ENCODE results near the gene ADD3. TPM values are rescaled to one million over a fixed set of nuclear protein-coding genes. Genes with fewer than 3 reads are reported as not detected.

The ADD3 gene
- total and polyA plus RNA-seq, 2 donors from 2014 or later, result 56.9 to 79.2 TPM

DNA sequence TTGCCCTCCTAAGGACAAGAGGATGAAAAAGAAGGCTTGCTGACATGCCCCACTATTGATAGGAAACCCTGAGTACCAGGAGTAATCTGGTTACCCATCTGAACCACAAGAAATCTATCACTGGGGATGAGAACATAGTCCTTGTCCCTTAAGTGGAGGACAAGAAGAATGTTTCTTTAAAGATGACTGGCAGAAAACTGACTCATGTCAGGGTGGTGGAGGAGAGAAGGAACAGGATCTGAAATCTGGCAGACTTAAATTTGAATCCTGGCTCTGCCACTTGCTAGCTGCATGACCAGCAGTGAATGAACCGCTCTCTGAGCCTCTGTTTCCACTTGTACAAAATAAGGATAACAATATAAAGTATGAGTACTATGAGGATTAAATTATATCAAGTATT is 45.5 kb upstream of the ADD3 start:
- no peak overlapping the region for H3K9ac ChIP-seq (ENCODE audit: low read length in 3 of 3)
- H3K36me3 ChIP-seq (ENCODE audit: control insufficient read depth in 2 of 3, insufficient read depth in 3 of 3, low read length in 3 of 3), result no peaks in the 10 kb centered on the region
- TF ChIP-seq, protein P1, sequence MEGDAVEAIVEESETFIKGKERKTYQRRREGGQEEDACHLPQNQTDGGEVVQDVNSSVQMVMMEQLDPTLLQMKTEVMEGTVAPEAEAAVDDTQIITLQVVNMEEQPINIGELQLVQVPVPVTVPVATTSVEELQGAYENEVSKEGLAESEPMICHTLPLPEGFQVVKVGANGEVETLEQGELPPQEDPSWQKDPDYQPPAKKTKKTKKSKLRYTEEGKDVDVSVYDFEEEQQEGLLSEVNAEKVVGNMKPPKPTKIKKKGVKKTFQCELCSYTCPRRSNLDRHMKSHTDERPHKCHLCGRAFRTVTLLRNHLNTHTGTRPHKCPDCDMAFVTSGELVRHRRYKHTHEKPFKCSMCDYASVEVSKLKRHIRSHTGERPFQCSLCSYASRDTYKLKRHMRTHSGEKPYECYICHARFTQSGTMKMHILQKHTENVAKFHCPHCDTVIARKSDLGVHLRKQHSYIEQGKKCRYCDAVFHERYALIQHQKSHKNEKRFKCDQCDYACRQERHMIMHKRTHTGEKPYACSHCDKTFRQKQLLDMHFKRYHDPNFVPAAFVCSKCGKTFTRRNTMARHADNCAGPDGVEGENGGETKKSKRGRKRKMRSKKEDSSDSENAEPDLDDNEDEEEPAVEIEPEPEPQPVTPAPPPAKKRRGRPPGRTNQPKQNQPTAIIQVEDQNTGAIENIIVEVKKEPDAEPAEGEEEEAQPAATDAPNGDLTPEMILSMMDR (IDR thresholded peaks at IDR 0.05; ENCODE audit: borderline replicate concordance, extremely low read depth, insufficient read depth), result no peak
- DNase-seq (no peak), FAIRE-seq (no peak)
- no peak overlapping the region for H3K27ac ChIP-seq (ENCODE audit: low read depth in 2 of 2, low read length in 2 of 2)
- H3K4me3 ChIP-seq (ENCODE audit: low read length in 3 of 3), result no peak overlapping the region
- no peaks in the 10 kb centered on the region for H3K27me3 ChIP-seq (ENCODE audit: control insufficient read depth, insufficient read depth, low read length)
- peaks cover 0 to 11% (median 3%) of the 10 kb centered on the region in 3 donors for H3K4me1 ChIP-seq (ENCODE audit: control insufficient read depth in 2 of 3, insufficient read depth in 2 of 3, low read depth in 1 of 3, low read length in 3 of 3)
- intact Hi-C loops (cut with DNase I), result no loop called here
- no peaks in the 10 kb centered on the region for H3K9me3 ChIP-seq (ENCODE audit: control insufficient read depth in 2 of 3, insufficient read depth in 1 of 3, low read length in 3 of 3)

DNA sequence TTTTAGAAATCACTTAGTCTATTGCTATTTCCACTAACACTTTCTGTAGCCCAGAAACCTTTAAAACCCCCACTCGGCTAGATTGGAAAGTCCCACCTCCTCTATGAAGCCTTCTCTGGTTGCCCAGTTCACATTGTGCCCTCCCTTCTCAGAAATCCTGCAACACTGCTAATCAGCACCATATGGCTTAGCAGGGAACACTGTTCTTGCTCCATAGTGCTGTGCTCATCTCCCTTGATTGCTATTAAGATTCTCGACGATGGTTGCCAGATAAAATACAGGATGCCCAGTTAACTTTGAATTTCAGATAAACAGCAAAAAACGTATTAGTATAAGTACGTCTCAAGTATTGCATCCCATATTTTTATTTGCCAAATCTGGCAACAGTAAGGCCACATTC is 44.3 kb upstream of the ADD3 start:
- DNase-seq (no peak), FAIRE-seq (no peak)
- H3K36me3 ChIP-seq (ENCODE audit: control insufficient read depth in 2 of 3, insufficient read depth in 3 of 3, low read length in 3 of 3), result no peaks in the 10 kb centered on the region
- H3K27ac ChIP-seq (ENCODE audit: low read depth in 2 of 2, low read length in 2 of 2), result no peak overlapping the region
- H3K4me3 ChIP-seq (ENCODE audit: low read length in 3 of 3), result no peak overlapping the region
- intact Hi-C loops (cut with DNase I), result no loop called here
- no peaks in the 10 kb centered on the region for H3K27me3 ChIP-seq (ENCODE audit: control insufficient read depth, insufficient read depth, low read length)
- H3K9ac ChIP-seq (ENCODE audit: low read length in 3 of 3), result no peak overlapping the region
- TF ChIP-seq, protein P1 (IDR thresholded peaks at IDR 0.05; ENCODE audit: borderline replicate concordance, extremely low read depth, insufficient read depth), result no peak
- H3K9me3 ChIP-seq (ENCODE audit: control insufficient read depth in 2 of 3, insufficient read depth in 1 of 3, low read length in 3 of 3), result no peaks in the 10 kb centered on the region
- H3K4me1 ChIP-seq (ENCODE audit: control insufficient read depth in 2 of 3, insufficient read depth in 2 of 3, low read depth in 1 of 3, low read length in 3 of 3), result peaks cover 0 to 11% (median 3%) of the 10 kb centered on the region in 3 donors

DNA sequence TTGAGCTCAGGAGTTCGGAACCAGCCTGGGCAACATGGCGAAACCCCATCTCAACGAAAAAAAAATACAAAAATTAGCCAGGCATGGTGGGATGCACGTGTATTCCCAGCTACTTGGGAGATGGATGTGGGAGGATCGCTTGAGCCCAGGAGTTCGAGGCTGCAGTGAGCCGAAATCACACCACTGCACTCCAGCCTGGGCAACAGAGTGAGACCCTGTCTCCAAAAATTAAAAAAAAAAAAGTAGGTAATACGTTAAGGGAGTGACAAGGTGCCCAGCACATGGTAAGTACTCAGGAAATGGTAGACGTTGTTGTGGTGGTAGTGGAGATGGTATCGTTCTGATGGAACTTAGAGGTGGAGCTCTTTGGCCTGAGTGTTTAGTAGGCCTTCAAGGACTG is 43.5 kb upstream of the ADD3 start:
- H3K4me3 ChIP-seq (ENCODE audit: low read length in 3 of 3), result no peak overlapping the region
- intact Hi-C loops (cut with DNase I), result no loop called here

More for the DNA sequence above, 43.5 kb upstream of the ADD3 start:
- no peaks in the 10 kb centered on the region for H3K9me3 ChIP-seq (ENCODE audit: control insufficient read depth in 2 of 3, insufficient read depth in 1 of 3, low read length in 3 of 3)
- DNase-seq (no peak), FAIRE-seq (no peak)
- no peak overlapping the region for H3K9ac ChIP-seq (ENCODE audit: low read length in 3 of 3)
- H3K27me3 ChIP-seq (ENCODE audit: control insufficient read depth, insufficient read depth, low read length), result no peaks in the 10 kb centered on the region
- TF ChIP-seq, protein P1 (IDR thresholded peaks at IDR 0.05; ENCODE audit: borderline replicate concordance, extremely low read depth, insufficient read depth), result no peak
- H3K36me3 ChIP-seq (ENCODE audit: control insufficient read depth in 2 of 3, insufficient read depth in 3 of 3, low read length in 3 of 3), result no peaks in the 10 kb centered on the region
- H3K27ac ChIP-seq (ENCODE audit: low read depth in 2 of 2, low read length in 2 of 2), result no peak overlapping the region
- H3K4me1 ChIP-seq (ENCODE audit: control insufficient read depth in 2 of 3, insufficient read depth in 2 of 3, low read depth in 1 of 3, low read length in 3 of 3), result peaks cover 0 to 11% (median 3%) of the 10 kb centered on the region in 3 donors
